Chondrocyte (in vitro differentiated cells): ENCODE data around the gene CTNND2. TPM values are rescaled to one million over a fixed set of nuclear protein-coding genes. Genes with fewer than 3 reads are reported as not detected.

Source experiments
- DNase-seq: peaks from one replicate; pipeline ENCODE4 v3.0.0; 2021; ENCODE audit warnings: mixed read lengths, low spot score
- H3K27ac Mint-ChIP-seq: one replicate; pipeline ENCODE4 v1.8.0; 2021; ENCODE audit warnings: mild to moderate bottlenecking, moderate library complexity, mixed read lengths; ENCODE audit not compliant: unreplicated experiment
- H3K27me3 Mint-ChIP-seq: 2 replicates; pipeline ENCODE4 v1.8.0; 2021; ENCODE audit warnings: low read depth, mixed read lengths
- H3K36me3 Mint-ChIP-seq: 2 replicates; pipeline ENCODE4 v1.8.0; 2021; ENCODE audit warnings: low read depth, mixed read lengths
- H3K4me1 Mint-ChIP-seq: 2 replicates; pipeline ENCODE4 v1.8.0; 2021; ENCODE audit warnings: low read depth, mild to moderate bottlenecking, mixed read lengths
- H3K4me3 Mint-ChIP-seq: one replicate; pipeline ENCODE4 v1.8.0; 2021; ENCODE audit warnings: mild to moderate bottlenecking, moderate library complexity, mixed read lengths; ENCODE audit not compliant: unreplicated experiment
- H3K9me3 Mint-ChIP-seq: 2 replicates; pipeline ENCODE4 v1.8.0; 2021; ENCODE audit warnings: low read depth, mixed read lengths
- CTCF ChIP-seq: fragments of 200-600 bp; sonication (generic); IDR thresholded peaks from 2 replicates; pipeline ENCODE4 v1.5.0; 2021; ENCODE audit warnings: antibody characterized with exemption, mild to moderate bottlenecking, moderate library complexity
- total RNA-seq: library from RNA; stranded (reverse); gene quantifications from 3 replicates; pipeline ENCODE4 v1.2.1, GENCODE V29; 2021

The CTNND2 gene
- total RNA-seq, 1 donor from 2014 or later = 2.1 TPM

GRCh38 chr5:10994091-10994986, 909.9 kb downstream of the CTNND2 start:
- Mint-ChIP-seq H3K4me1 (no peaks in the 10 kb centered on the region), H3K27ac (no peak overlapping the region), H3K4me3 (no peak overlapping the region), H3K27me3 (peaks cover 35% of the 10 kb centered on the region), H3K36me3 (no peaks in the 10 kb centered on the region), H3K9me3 (peaks cover 3% of the 10 kb centered on the region)
- no peak for TF ChIP-seq CTCF
- DNase-seq = no peak

DNA sequence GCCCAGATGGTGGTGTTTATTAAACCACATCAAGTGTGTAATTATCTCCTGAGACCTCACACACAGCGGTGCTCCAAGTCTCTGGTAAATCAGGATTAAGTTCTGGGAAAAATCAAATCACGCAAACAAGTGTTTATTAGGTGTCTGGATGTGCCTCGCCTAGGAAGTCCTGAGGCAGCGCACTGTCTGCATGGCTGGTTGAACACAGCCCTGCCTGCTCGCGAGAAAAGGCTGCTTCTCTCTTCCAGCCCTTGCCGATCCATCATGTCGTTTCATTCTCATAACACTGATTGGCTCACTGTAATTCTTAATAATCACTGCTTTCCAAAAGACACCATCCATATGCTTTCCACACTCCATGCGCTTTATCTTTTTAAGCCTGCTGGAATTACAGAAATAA, 913.6 kb downstream of the CTNND2 start:
- H3K9me3 Mint-ChIP-seq = peaks cover 2% of the 10 kb centered on the region
- H3K36me3 Mint-ChIP-seq = no peaks in the 10 kb centered on the region
- peaks cover 4% of the 10 kb centered on the region for H3K4me1 Mint-ChIP-seq
- TF ChIP-seq CTCF = no peak
- no peak for DNase-seq
- peaks cover 43% of the 10 kb centered on the region for H3K27me3 Mint-ChIP-seq
- no peak overlapping the region for H3K27ac Mint-ChIP-seq
- no peak overlapping the region for H3K4me3 Mint-ChIP-seq

DNA sequence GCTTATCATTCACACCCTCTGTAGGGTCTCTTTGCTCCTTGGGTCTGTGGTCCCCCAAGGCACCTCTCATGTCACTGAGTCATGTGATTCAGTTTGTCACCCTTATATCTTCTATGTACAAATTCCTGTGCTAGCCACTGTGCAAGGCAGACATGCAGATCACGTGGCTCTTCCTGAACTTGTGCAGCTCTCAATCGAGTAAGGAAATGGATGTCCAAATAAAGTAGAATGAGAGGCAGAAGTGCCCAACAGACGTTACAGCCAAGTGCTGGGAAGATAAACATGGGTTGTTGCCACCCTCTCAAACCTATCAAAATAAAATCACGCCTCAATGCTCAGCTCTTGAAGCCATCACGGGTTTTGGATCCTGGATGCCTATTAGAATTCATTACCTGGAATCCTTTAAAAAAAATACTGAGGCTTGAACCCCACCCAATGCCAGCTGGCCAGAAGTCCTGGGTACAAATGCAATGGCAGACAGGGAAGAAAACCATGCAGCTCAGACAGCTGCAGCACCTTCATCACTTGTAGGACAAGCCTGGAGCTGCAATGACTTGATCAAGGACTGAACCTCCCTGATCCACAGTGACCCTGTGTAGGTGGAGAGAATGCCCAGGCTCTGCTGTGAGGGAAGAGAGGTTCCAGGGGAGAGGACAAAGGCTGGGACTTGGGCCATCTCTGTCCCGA, 914.5 kb downstream of the CTNND2 start:
- Mint-ChIP-seq H3K4me1 (peaks cover 4% of the 10 kb centered on the region), H3K9me3 (no peaks in the 10 kb centered on the region)

DNA sequence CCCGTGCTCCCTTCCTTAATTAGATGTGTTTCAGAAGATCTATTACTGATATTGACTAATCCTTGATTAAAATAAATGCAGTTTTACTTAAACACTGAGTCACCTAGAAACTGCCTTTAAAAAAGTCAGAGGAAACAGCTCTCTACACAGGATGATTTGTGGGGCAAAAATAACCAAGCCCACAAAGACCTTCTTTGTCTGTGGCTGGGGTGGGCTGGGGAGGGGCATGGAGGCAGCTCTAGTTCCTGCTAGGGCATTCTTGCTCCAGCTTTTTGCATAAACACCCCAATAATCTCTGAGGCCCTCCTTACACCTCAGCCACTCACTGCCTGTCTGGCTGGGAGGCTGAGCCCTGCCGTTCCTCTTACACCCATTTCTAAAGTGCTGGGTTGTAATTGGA, 915.6 kb downstream of the CTNND2 start:
- H3K4me3 Mint-ChIP-seq = no peak overlapping the region
- peaks cover 36% of the 10 kb centered on the region for H3K27me3 Mint-ChIP-seq
- no peaks in the 10 kb centered on the region for H3K9me3 Mint-ChIP-seq
- H3K36me3 Mint-ChIP-seq = no peaks in the 10 kb centered on the region
- no peak overlapping the region for H3K27ac Mint-ChIP-seq
- peaks cover 4% of the 10 kb centered on the region for H3K4me1 Mint-ChIP-seq
- TF ChIP-seq CTCF = no peak
- no peak for DNase-seq

More for the DNA sequence above, 914.5 kb downstream of the CTNND2 start:
- Mint-ChIP-seq H3K4me3 (no peak overlapping the region), H3K36me3 (no peaks in the 10 kb centered on the region), H3K27ac (no peak overlapping the region), H3K27me3 (peaks cover 34% of the 10 kb centered on the region)
- no peak for DNase-seq
- no peak for TF ChIP-seq CTCF

- Mint-ChIP-seq H3K4me3 (no peak overlapping the region), H3K4me1 (peaks cover 4% of the 10 kb centered on the region), H3K36me3 (no peaks in the 10 kb centered on the region), H3K9me3 (no peaks in the 10 kb centered on the region), H3K27ac (no peak overlapping the region), H3K27me3 (peaks cover 38% of the 10 kb centered on the region)
- no peak for DNase-seq
- TF ChIP-seq CTCF = peak; percentile 82
Observed at GRCh38 chr5:10987925-10988504, 916.2 kb downstream of the CTNND2 start.
